ENCODE results near the gene FN3KRP.
A peak's percentile ranks its signal among the peaks of the same experiment; 100 is the strongest.
"Not testable (repeated sequence)": the region's sequence is repeated elsewhere in the genome, so short reads cannot be mapped to it uniquely, and the experiment has no call there.

FN3KRP gene

GRCh38 chr17:82744736-82745135 lies 28.2 kb downstream of the FN3KRP start:
- DNase-seq (ENCODE audit: low spot score): not testable (repeated sequence)

GRCh38 chr17:82745524-82745923 lies 29.0 kb downstream of the FN3KRP start:
- no peak for DNase-seq (ENCODE audit: low spot score)

- no peak for DNase-seq (ENCODE audit: low spot score)
Observed at GRCh38 chr17:82748756-82749155, 32.2 kb downstream of the FN3KRP start.

- DNase-seq (ENCODE audit: low spot score): no peak
Observed at GRCh38 chr17:82750241-82750908, 33.9 kb downstream of the FN3KRP start.

GRCh38 chr17:82751171-82751570 lies 34.7 kb downstream of the FN3KRP start:
- DNase-seq (ENCODE audit: low spot score): no peak

GRCh38 chr17:82751571-82752370 lies 35.3 kb downstream of the FN3KRP start, which contains the start of gene TBCD:
TSS of gene TBCD (plus strand) at chr17:82752065. CDS start at chr17:82752194, 129 bp downstream.
- peak; percentile 100 for DNase-seq (ENCODE audit: low spot score)

GRCh38 chr17:82752371-82753200 lies 36.1 kb downstream of the FN3KRP start:
- peak; percentile 63 for DNase-seq (ENCODE audit: low spot score)

GRCh38 chr17:82753201-82753464 lies 36.6 kb downstream of the FN3KRP start:
- no peak for DNase-seq (ENCODE audit: low spot score)

- DNase-seq (ENCODE audit: low spot score): no peak
Observed at GRCh38 chr17:82754297-82755208, 38.0 kb downstream of the FN3KRP start.

- DNase-seq (ENCODE audit: low spot score): no peak
Observed at GRCh38 chr17:82756166-82756565, 39.7 kb downstream of the FN3KRP start.

- DNase-seq (ENCODE audit: low spot score): no peak
Observed at GRCh38 chr17:82765371-82765770, 48.9 kb downstream of the FN3KRP start.

GRCh38 chr17:82767041-82767754 lies 50.7 kb downstream of the FN3KRP start:
- DNase-seq (ENCODE audit: low spot score): peak; percentile 61

- no peak for DNase-seq (ENCODE audit: low spot score)
Observed at GRCh38 chr17:82769041-82769440, 52.5 kb downstream of the FN3KRP start.

GRCh38 chr17:82772026-82772425 lies 55.5 kb downstream of the FN3KRP start:
- DNase-seq (ENCODE audit: low spot score): no peak

- not testable (repeated sequence) for DNase-seq (ENCODE audit: low spot score)
Observed at GRCh38 chr17:82774456-82774855, 58.0 kb downstream of the FN3KRP start.

GRCh38 chr17:82775001-82775823 lies 58.7 kb downstream of the FN3KRP start:
- DNase-seq (ENCODE audit: low spot score): peak; percentile 90

GRCh38 chr17:82776454-82776853 lies 59.9 kb downstream of the FN3KRP start:
- DNase-seq (ENCODE audit: low spot score): no peak

Measured in AG20443 (cell line).